Epithelial cell of proximal tubule (primary cell): ENCODE results near the gene POLR1D. TPM values are rescaled to one million over a fixed set of nuclear protein-coding genes. Genes with fewer than 3 reads are reported as not detected.

Experiments
- DNase-seq: peaks from one replicate; pipeline ENCODE4 v3.0.0-alpha.2; 2011; ENCODE audit warnings: low read depth
- H3K4me3 ChIP-seq: 2 replicates; pipeline ENCODE4 v1.5.1; 2011; ENCODE audit warnings: low read depth, mild to moderate bottlenecking, low read length
- CTCF ChIP-seq: conservative IDR thresholded peaks from 2 replicates; pipeline ENCODE4 v1.5.1; 2012; ENCODE audit warnings: low read depth, mild to moderate bottlenecking, low read length
- total RNA-seq: library from RNA; depleted of rRNA; stranded (reverse); fragments of >200 nt; gene quantifications from 2 replicates; pipeline ENCODE4 v1.2.3, GENCODE V29; 2015

The POLR1D gene
- total RNA-seq, 1 donor from 2014 or later: 125 TPM

GRCh38 chr13:27667946-27668345, 46.3 kb downstream of the POLR1D start:
- no peak for TF ChIP-seq CTCF
- no peak overlapping the region for H3K4me3 ChIP-seq
- no peak for DNase-seq

GRCh38 chr13:27670861-27671260, 49.2 kb downstream of the POLR1D start:
- no peak for TF ChIP-seq CTCF
- no peak overlapping the region for H3K4me3 ChIP-seq
- no peak for DNase-seq

- DNase-seq: no peak
- no peak for TF ChIP-seq CTCF
- H3K4me3 ChIP-seq: no peak overlapping the region
These were observed 50.3 kb downstream of the POLR1D start for GRCh38 chr13:27672025-27672424.

Other genes with a start within 250 kb of the POLR1D start
- 160 and 349 TPM in 2 replicates for gene GTF3A, start 197.3 kb upstream of the POLR1D start, total RNA-seq
- 50.0 and 59.0 TPM in 2 replicates for gene MTIF3, start 171.3 kb upstream of the POLR1D start, total RNA-seq
- gene LNX2, start 1.4 kb upstream of the POLR1D start, total RNA-seq: 4.7 and 9.0 TPM in 2 replicates
- not detected in 2 replicates for gene GSX1, start 170.6 kb downstream of the POLR1D start, total RNA-seq